GM12875 (cell line): Measurements from ENCODE around the gene GPR6.

Experiments used
- H3K4me3 ChIP-seq: one replicate; pipeline ENCODE4 v1.5.1; 2011; ENCODE audit warnings: low read depth, low read length, control low read depth
- TF ChIP-seq, protein P1 (sequence below): IDR thresholded peaks from 2 replicates; pipeline ENCODE4 v1.5.1; 2011; ENCODE audit warnings: low read depth, mild to moderate bottlenecking, control low read depth, inconsistent platforms, low read length, moderate library complexity, borderline replicate concordance; ENCODE audit not compliant: insufficient read depth

Gene GPR6

DNA sequence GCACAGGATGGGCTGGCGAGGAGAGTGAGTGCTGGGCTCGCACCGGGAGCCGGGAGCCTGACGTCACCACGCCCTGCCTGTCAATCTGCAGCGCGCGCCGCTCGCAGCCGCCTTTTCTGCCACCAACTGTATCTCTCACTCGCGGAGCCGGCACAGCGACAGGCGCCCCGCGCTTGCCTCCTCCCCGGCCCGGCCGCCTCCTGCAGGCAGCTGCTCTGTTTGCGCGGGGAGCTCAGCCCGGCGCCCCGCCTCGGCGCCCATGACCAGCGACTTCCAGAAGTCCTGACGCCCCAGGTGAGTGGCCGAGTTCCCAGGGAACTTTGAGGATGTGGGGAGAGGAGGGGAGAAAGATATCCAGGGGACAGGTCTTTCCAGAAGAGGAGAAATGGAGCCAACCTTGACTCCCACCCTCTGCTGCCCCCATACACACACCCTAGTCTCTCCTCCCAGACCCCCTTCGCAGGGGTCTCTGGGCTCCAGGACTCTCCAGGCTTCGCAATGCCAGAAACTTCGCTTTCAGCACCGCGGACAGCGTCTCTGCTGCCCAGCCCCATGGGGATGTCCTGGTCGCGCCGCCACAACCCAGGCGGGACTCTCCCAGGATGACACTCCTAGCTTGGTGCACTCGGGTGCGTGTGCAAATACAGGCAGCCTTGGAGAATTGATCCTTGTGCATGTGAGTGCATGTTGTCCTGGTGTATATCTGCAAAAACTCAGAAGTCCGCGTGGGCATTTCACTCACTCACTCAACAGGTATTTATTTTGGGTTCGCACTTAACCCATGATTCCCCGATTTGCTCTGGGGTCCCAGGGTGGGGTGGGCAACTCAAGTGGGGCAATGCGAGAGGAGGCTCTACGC lies at the start of gene GPR6:
Gene GPR6, plus strand, starts transcription at position 138 of the 859 bp plus-strand sequence. CDS start 802 bp downstream, outside the sequence.
- H3K4me3 ChIP-seq = no peak within 1 kb of the TSS
- TF ChIP-seq, protein P1, sequence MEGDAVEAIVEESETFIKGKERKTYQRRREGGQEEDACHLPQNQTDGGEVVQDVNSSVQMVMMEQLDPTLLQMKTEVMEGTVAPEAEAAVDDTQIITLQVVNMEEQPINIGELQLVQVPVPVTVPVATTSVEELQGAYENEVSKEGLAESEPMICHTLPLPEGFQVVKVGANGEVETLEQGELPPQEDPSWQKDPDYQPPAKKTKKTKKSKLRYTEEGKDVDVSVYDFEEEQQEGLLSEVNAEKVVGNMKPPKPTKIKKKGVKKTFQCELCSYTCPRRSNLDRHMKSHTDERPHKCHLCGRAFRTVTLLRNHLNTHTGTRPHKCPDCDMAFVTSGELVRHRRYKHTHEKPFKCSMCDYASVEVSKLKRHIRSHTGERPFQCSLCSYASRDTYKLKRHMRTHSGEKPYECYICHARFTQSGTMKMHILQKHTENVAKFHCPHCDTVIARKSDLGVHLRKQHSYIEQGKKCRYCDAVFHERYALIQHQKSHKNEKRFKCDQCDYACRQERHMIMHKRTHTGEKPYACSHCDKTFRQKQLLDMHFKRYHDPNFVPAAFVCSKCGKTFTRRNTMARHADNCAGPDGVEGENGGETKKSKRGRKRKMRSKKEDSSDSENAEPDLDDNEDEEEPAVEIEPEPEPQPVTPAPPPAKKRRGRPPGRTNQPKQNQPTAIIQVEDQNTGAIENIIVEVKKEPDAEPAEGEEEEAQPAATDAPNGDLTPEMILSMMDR = no peak

DNA sequence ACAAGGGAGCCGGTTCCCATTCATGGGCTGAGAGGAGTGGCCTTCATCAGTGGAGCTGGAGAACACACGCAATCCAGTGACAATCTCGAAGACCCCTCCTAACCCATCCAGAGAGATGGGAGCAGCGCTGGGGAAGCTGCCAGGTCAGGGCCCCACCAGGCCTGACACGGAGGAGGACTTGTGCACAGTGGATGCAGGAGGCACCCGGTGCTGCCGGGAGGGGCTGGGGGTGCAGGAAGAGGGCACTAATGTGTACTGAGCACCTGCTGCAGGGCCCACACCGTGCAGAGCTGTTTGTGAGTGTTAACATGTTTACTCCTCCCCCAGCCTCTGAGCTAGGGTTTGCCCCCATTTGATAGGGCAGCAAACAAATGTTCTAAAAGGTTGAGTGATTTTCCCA lies 43.8 kb upstream of the GPR6 start:
- no peak overlapping the region for H3K4me3 ChIP-seq
- TF ChIP-seq, protein P1 = no peak

DNA sequence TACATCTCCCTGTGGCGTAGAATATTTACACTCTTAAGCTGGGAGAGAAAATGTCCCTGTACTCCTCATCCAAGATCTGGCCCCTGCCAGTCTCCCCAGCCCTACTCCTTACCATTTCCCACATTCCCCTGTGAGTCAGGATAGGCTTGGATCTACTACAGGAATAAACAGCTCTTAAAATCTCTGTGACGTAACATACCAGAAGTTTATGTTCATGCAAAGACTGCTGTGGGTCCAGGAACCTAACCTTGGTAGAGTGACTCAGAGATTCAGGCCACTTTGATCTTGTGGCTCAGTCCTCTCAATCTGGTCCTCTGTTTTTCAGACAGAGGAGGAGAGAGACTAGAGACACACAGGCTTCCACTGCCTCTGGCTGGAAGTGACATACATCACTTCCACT lies 38.5 kb upstream of the GPR6 start:
- TF ChIP-seq, protein P1 = no peak
- no peak overlapping the region for H3K4me3 ChIP-seq

DNA sequence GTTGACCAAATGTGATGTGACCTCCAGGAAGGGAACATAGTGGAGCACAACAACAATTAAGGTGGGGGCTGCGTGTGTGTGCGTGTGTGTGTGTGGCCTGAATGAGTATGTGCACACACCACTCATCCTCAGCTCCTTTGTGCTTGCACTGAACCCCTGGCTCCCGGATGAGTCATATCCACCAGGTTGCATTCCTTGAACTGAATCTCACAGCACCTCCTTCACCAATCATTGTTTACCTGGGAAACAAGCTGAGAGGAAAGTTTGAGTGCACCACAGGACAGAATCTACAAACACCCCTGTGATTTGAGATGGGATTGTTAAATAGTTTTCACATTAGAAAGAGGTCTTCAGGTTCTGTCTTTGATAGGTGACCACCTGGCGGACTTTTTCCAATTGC lies 33.7 kb upstream of the GPR6 start:
- H3K4me3 ChIP-seq = no peak overlapping the region
- TF ChIP-seq, protein P1 = no peak

GRCh38 chr6:109945091-109945490 lies 33.0 kb upstream of the GPR6 start:
- H3K4me3 ChIP-seq = no peak overlapping the region
- TF ChIP-seq, protein P1 = no peak

- no peak overlapping the region for H3K4me3 ChIP-seq
- TF ChIP-seq, protein P1 = no peak
Observed at GRCh38 chr6:109946979-109947378, 31.1 kb upstream of the GPR6 start.
